Hippocampal formation (tissue), 2 donors: ENCODE results near the gene RACGAP1.

Source experiments
- DNase-seq, 2 donors: peaks; one replicate each; lab custom pipeline; 2025; lab: John Stamatoyannopoulos, UW

RACGAP1 gene

DNA sequence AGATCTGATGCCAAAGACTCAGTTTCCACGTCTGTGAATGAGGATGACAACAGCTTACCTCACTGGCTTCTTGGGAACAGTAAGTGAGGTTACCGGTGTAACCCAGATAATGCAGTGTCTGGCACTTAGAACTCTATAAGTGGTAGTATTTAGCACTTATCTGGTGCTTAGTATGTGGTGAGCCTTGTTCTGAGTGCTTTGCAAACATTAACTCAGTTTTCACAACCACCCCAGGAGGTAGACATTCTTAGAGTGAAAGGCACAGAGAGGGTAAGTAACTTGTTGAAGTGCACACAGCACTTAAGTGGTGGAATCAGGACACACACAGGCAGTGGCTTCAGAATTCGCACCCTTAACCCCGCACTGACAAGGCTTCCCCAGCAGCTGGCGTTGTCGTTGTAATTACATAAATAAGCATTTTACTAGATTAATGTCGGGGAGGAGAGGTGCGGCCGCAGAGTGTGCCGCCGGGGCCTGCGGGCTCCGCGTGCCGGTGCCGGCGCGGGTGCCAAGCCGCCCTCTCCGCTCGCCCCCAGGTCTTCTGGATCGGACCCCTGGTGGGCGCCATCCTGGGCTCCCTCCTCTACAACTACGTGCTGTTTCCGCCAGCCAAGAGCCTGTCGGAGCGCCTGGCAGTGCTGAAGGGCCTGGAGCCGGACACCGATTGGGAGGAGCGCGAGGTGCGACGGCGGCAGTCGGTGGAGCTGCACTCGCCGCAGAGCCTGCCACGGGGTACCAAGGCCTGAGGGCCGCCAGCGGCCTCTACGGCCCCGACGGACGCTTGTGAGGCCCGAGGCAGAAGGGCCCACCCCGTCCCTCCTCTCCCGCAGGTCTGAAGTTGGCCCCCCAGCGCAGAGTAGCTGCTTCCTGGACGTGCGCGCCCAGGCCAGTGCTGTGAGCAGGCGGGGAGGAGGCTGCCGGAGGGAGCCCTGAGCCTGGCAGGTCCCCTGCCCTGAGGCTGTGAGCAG lies 70.1 kb downstream of the RACGAP1 start:
- no peak for DNase-seq

DNA sequence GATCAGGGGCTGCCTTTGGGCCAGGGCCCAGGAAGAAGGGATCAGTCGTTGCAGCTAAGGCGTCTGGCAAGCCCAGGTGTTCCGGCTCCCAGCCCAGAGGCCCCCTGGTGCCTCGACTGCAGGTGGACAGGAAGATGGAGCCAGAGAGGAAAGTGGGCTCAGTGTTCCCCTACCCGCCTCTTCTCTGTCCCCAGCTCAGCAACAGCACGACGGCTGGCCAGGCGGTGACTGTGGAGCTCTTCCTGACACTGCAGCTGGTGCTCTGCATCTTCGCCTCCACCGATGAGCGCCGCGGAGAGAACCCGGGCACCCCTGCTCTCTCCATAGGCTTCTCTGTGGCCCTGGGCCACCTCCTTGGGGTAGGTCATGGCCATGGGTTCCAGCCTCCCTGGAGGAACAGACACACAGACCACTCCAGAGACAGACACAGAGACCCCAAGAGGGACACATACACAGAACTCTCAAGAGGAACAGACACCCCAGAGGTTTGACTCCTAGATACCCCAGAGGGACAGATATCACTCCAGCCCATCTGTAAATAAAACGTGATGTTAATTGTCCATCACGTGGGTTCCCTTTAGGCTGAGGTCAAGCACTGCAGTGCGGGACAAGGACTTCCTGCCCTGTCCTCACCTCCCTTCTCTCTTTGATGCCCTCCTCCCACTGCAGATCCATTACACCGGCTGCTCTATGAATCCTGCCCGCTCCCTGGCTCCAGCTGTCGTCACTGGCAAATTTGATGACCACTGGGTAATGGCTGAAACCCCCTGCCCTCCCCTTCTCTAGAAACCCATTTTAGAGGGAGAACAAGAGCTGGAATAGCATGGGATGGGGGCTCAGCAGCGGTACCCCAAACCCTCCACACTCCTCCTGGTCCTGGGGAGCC lies 71.1 kb downstream of the RACGAP1 start:
- no peak for DNase-seq

DNA sequence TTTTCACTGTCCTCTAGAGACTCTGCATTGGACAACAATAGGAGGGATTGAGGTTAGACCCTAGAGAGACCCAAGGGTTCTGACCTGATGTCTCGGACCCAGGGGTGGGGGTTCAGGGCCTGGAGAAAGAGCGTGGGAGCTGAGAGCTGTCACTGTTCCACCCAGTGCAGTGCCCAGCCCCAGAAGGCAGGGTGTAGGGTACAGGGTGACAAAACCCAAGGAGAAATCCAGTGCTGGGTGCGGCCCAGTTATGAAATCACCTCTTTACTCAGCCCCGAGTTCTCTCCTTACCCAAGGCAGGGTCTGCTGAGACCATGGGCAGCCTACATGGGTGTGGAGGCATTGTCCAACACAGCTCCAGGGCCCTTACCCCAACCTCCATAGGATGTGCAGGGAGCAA lies 72.1 kb downstream of the RACGAP1 start:
- DNase-seq, result no peak

DNA sequence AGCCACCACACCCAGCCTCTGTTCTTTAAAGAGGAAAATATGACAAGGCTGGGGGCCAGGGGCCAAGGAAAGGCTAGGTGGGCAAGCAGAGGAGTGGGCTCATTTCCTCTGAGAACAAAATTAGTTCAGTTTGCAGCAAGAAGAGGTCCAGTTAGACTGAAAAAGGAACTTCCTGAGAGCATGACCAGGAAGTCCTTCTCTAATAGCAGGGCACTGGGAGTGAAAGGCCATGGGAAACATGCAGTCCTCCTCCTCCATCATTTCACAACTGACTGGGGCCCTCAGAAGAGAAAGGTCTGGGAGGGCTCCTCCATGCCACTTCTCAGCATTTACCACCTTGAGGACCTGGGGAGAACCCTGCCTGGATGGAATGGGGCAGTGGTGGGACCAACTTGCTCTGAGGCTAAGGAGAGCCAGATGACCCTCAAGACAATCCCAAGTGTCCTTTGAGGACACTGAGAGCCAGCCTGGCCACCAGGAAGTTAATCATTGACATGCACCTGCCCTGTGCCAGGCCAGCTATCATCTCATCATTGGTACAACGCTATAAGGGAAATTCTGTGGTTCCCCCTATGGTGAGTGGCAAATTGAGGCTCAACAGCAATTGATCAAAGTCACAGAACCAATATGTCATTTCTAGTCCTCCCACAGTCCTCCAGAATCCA lies 72.8 kb downstream of the RACGAP1 start:
- no peak for DNase-seq

DNA sequence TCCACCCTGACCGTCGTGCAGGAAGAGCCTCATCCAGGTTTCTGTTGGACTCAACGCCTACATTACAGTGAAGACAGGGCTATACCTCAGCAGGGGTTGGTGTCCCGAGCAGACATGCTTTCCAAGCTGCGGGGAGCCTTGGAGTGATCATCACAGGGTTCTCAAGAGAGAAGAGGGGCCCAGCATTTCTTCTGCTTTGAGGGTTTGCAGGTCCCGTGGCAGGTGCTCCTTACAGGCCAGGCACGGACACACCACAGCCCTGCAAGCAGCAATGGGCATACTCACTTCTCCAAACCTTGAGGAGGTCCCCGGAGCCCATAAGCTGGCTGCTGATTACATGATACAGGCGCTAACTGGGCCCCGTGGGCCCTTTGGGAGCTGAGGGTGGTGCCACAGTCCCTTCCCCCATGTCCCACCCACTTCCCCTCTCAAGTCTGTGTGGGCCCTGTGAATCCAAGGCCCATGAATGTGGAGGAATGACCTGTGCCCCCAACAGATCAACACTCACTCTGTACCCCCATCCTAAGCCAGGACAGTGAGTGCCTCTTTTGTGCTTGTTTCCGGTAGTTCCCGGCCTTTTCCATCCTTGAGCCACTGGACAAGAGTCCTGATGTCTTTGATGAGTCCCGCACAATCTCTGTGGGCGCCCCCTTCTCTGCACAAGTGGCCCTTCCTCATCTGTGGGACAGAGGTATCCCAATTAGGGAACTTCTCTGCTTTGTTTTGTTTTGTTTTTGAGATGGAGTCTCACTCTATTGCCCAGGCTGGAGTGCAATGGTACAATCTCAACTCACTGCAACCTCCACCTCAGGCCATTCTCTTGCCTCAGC lies 73.7 kb downstream of the RACGAP1 start:
- no peak for DNase-seq

DNA sequence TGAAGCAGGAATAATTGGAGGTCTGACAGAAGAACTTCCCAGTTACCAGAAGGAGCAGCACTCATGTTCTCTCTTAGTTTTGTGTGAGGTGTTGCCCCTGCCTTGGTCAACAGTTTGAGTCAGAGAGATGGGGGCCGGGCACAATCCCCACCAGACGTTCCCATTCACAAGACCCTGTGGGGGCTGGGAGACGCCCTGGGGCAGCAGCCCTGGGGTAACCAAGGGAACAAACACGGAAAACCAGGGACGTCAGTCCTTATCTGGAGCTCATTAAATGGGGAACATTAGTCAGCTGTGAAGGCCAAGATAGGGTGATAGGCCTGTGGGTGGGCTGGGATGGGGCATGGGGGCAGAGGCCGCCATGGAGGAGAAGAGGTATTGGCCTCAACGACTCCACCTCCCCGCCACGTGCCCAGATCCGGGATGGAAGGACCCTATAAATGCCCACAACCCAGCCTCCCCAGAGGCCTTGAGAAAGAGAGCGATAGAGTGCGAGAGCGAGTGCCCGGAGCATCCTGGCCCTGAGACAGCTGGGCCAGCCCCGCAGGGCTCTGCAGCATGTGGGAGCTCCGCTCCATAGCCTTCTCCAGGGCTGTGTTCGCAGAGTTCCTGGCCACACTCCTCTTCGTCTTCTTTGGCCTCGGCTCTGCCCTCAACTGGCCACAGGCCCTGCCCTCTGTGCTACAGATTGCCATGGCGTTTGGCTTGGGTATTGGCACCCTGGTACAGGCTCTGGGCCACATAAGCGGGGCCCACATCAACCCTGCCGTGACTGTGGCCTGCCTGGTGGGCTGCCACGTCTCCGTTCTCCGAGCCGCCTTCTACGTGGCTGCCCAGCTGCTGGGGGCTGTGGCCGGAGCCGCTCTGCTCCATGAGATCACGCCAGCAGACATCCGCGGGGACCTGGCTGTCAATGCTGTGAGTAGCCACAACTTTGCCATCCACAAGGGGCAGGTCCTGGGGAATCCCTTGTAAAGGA lies 74.7 kb downstream of the RACGAP1 start, which contains the start of gene AQP2:
Gene AQP2, plus strand, starts transcription at position 465 of the 979 bp plus-strand sequence. Its CDS starts 94 bp downstream, at position 559.
- no peak for DNase-seq

DNA sequence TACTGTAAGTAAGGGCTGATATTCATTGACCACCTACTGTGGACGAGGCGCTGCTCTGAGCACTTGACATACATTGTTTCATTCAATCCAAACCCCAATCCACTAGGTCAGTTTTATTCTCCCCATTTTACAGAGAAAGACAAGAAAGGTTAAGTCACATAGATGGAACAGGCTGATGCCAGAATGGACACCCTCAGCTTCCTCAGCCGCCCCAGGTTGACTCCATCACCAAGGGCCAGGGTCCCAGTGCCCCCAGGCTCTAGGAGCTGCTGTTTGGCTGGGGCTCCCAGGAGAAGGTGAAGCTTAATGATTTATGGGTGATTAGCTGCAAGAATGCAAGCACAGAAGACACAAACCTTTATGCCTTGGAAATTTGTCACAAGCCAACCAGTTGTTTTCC lies 75.4 kb downstream of the RACGAP1 start:
- no peak for DNase-seq

DNA sequence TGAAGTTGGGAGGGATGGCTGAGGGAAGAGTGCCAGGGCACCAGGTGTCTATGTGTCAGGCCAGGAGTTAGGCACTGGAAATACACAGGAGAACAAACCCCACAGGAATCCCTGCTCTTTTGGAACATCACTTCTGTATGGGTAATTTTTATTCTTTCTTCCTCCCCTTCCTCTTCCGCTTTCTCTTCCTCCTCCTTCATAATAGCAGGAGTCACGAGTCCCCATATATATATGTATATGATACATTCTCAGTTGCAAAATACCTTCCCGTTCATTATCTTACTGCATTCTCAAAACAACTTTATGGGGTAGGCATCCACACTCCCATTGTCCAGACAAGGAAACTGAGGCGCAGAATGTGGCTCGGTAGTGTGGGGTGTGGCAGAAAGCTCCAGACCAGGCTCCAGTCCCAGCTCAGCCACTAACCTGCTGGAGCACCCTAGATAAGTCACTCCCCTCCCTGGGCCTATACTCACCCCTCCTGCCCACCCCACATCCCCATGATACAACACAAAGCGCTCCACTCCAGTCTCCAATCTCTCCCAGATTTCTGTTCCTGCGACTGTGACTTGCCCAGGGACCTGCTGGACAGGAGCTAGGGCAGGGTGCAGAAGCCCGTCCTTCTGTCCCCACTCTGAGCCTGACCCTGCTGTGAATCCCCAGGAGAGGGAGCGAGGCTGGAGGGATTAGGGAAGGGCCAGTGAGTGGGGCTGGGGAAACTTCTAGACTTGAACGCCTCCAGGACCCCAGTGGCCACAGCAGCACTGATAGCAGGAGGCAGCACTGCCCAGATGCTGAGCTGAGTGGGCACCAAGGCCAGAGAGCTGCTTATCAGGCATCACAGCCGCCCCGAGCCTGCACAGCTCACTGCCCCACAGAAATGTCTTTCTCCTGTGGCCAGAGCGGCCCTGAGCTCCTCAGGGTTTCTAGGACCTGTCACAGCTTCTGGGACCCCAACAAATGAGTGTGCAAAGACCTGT lies 76.1 kb downstream of the RACGAP1 start:
- no peak for DNase-seq

DNA sequence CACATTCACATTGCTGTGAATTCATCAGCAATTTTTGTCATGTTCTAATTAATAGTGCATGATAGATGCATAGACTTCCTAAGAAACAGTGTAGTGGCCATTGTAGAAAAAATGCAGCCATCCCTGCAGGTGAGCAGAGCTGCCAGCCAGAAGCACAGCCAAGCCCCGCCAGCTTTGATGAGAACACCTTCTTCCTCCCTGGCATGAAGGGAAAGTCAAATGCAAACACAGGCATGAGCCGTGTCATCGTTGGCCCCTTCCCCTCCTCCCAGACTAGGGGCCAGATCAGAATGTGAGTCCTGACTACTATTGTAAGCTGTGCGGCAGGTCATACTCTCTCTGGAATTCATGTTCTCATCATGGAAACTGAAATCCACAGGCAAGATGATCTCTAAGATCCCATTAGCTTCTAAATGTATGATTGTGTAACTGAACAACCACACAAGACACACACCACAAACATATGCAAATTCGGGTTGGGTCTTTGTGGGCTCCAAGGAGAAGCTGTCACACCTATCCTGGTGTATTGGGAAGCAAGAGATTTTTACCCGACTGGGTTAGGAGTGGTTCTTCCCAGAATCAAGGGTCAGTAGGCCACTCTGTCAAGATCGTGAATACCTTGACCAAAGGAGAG lies 77.6 kb downstream of the RACGAP1 start:
- no peak for DNase-seq

DNA sequence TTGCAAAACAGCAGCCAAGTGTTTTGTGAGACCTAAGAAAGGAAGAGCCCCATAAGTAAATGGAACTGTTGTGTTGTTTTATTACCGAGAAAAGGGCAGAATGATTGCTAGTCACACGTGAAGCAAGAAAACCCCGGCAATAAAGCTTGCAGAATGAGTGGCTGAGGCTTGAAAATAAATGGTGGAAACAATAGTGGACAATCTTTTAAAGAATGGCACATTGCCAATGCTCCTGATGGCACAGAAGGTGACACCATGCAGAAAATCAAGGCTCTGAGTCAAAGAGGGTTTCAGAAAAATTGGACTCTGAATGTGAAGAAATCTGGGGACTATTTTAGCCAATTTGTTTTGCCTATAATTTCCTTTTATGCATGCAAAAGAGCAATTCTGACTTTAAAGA lies 78.8 kb downstream of the RACGAP1 start:
- DNase-seq, result no peak

DNA sequence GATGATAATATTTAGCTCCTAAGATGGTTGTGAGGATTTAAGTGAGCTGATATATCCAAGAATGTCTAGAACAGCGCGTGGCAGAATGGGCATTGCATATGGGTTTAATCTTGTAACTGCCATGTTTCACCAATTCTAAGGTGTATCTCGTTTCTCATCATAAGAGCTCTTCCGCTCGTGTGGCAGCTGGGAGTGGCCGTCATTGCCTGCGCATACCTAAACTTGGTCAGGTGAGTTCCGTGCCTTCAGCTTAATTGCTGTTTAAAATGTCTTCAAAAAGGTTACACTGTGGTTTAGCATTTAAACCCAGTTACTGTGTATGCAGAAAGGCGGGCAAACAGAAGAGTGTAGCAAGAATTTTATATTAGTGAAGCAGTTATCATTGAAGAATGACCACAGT lies 79.2 kb downstream of the RACGAP1 start:
- DNase-seq, result no peak

DNA sequence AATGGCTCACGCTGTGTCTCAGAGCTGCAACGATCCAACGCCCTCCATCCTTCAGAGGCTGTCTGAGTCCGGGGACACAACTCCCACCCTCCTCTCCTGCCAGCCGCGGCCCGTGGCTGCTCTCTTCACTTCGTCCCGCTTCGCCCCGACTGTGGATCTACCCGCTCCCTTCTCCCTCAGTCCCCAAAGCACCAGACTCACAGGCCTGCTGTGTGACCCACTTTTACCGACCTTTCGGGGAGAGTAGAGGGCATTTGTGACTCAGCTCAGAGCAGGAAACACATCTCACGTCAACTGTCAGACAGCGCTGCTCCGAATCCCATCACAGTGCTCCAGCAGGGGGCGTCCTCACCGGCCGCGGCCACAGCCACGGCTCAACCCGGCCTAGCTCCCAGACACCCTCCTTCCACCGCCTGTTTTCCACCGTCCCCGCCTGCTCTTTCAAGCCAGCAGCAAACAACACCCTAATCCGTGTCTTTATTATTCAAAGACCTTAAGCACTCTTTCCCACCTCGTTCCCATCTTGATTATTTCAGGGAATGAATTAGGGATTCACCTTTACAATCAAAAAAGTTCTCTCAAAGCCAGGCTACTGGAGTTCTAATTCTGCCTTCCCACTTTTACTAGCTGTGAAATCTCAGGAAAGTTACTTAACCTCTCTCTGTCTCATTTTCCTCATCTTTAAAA lies 79.8 kb downstream of the RACGAP1 start:
- DNase-seq, result peak; percentile 56 to 76

DNA sequence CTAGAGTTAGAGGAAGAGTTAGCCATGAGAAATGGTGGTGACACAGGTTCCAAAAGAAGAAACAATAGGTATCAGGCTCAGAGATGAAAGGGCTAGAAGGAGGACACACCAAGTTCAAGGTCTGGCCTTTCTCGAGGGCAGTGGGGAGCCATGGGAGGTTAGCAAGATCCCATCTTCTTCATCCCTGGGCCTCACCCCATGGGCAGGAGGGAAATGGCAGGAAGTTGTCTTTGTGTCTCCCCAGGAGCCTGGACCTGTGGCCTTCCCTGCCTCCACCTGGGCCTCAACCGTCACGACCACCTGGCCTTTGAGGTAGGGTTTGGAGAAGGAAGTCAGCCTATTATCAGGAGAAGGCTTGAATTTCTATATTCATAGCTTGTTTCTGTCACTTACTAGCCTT lies 80.6 kb downstream of the RACGAP1 start:
- DNase-seq, result no peak

DNA sequence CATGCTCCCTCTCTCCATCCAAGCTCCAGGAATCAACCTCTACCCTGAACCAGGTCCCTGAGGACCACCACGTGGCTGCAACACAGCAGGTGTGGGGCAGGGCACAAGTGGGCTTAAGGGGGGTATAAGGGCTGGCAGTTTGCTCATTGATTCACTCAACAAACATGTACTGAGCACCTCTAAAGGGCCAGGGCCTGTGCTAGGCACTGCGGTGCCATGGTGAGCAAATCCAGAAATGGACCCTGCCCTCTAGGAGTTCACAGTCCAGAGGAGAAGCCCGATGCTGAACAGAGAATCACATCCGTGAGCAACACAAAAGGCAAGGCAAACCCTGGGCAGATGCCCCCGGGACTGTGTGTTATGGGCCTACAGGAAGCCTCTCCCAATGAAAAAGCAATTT lies 81.2 kb downstream of the RACGAP1 start:
- no peak for DNase-seq

DNA sequence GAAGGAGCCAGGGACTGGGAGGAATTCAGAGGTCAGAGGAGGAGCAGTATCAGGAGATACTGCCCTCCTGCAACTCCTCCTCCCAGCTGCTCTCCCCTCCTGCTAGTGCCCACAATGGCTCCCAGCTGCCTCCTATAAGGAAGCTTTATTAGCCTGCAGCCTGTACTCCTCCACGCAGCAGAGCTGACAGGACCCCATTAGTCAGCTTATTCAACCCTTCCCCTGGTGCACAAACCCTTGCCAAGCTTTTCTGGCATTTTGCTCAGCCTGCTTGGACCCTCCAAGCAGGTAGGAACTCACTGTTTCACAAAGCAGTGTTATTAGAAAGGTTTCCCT lies 81.7 kb downstream of the RACGAP1 start:
- no peak for DNase-seq

DNA sequence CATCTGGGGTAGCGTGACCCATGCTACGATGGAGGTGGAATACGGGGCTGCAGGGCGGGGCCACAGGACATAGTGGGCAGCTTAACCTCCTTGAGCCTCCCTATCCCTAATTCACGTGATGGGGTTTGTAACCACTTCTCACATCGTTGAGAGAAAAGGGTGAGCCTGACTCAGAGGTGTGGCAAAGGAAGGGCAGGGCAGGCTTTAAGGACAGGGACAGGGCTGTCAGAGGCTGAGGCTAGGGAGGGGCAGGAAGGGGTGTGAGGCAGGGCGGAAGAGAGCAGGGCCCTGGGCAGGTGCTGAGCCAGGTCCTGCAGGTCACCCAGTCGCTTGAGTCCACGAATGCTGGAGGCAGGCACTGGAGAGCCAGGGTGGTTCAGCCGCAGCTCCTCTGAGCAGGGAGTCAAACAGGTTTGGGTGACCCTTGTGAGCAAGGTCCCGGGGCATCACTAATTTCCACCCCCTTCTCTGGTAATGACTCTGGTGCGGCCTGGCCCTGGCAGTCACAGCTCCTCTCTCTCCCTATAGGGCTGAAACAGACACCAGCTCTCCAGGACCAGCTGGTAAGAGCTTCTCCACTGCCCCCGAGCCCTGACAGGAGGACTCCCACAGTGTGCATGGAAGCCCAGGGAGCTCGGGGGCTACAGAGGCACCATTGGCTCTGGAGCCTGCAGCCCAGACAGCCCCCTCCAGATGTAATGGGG lies 82.2 kb downstream of the RACGAP1 start:
- no peak for DNase-seq

DNA sequence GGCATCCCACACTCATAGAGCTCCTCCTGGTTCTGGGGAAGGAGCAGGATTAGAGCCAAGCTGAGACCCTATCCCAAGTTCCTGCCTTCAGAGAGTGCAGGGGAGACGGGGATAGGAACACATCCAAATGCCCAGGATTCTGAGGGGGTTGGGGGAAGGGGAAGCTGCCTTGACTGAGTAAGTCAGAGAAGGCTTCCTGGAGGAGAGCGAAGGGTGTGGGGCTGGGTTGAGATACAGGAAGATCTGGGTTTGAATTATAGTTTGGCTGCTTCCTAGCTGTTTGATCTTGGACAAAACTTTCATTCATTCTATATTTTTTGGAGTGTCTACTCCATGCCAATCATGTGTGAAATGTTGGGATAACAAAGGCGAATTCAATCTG lies 82.8 kb downstream of the RACGAP1 start:
- DNase-seq, result no peak
